Endothelial cell (in vitro differentiated cells): ENCODE data around the gene SRCAP. TPM values are rescaled to one million over a fixed set of nuclear protein-coding genes. Genes with fewer than 3 reads are reported as not detected.
A peak's percentile ranks its signal among the peaks of the same experiment; 100 is the strongest.

ENCODE experiments used
- DNase-seq: peaks from one replicate; pipeline ENCODE4 v3.0.0; 2021; ENCODE audit warnings: low spot score
- H3K27ac Mint-ChIP-seq: one replicate; pipeline ENCODE4 v1.8.0; 2021; ENCODE audit warnings: mixed read lengths, inconsistent platforms; ENCODE audit not compliant: unreplicated experiment
- H3K27me3 Mint-ChIP-seq: one replicate; pipeline ENCODE4 v1.8.0; 2021; ENCODE audit warnings: mild to moderate bottlenecking, moderate library complexity, mixed read lengths, inconsistent platforms; ENCODE audit not compliant: unreplicated experiment
- H3K36me3 Mint-ChIP-seq: one replicate; pipeline ENCODE4 v1.8.0; 2021; ENCODE audit warnings: mild to moderate bottlenecking, low read depth, mixed read lengths, inconsistent platforms; ENCODE audit not compliant: unreplicated experiment
- H3K4me1 Mint-ChIP-seq: one replicate; pipeline ENCODE4 v1.8.0; 2021; ENCODE audit warnings: mild to moderate bottlenecking, mixed read lengths, inconsistent platforms; ENCODE audit not compliant: unreplicated experiment
- H3K4me3 Mint-ChIP-seq: one replicate; pipeline ENCODE4 v1.8.0; 2021; ENCODE audit warnings: mild to moderate bottlenecking, mixed read lengths, inconsistent platforms; ENCODE audit not compliant: unreplicated experiment
- H3K9me3 Mint-ChIP-seq: one replicate; pipeline ENCODE4 v1.8.0; 2021; ENCODE audit warnings: mixed read lengths, inconsistent platforms; ENCODE audit not compliant: unreplicated experiment
- CTCF ChIP-seq: fragments of 200-600 bp; sonication (generic); IDR thresholded peaks from one replicate; pipeline ENCODE4 v1.5.0; 2021; ENCODE audit warnings: antibody characterized with exemption; ENCODE audit not compliant: unreplicated experiment
- long read RNA-seq: library from polyadenylated mRNA; unstranded; transcript quantifications from one replicate; pipeline ENCODE4 v2.0.0, GENCODE V29; 2020; ENCODE audit not compliant: unreplicated experiment
- total RNA-seq: library from RNA; stranded (reverse); fragmentation: NEBNext Ultra II Directional; extraction: Animal tissue kit (Norgen Biotek cat#: 25700); gene quantifications from one replicate; pipeline ENCODE4 v1.2.1, GENCODE V29; 2021; ENCODE audit not compliant: unreplicated experiment

SRCAP gene
- total RNA-seq, result 62.2 TPM
- long read RNA-seq, partial matches to known transcripts, result 0 of 2 reads
- long read RNA-seq, other reads (novel, unspliced or antisense), result 2 of 2 reads

DNA sequence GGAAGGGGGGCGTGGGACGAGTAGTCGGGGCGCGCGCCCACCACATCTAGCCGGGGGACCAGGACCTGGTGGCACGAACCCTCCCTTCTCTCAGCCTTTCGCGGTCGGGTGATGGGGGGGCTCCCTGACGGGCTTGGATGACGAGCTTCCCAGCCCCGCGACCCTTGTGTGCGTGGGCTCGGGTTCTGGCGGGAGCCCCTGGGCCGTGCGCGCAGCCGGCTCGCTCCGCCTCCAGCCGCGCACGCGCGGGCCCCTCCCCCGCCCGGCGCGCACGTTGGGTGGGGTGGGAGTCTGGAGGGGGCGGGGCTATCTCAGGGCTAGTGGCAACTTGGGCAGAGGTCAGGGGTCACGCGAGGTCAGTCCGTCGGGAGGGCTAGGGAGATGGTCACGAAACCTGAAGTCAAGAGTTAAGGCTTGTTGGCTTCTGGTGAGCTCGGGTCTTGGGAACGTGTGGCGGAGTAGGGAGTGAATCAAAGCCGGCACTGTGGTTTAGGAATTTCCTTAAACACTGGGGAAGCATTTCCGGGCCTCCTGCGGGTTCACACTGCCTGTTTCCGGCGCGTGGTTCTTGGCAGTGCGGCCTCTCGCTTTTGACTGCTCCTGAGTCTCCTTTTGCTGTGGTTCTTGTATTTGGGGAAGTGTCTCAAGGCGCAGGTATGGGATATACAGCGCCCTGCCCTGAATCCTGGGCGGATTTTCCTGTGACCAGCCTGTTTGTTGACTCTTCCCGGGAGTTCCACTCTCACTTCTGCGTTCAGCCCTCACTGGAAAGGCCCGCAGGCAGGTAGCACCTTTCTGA is at the start of gene SRCAP:
TSS of gene SRCAP (plus strand) at position 356 of the 799 bp plus-strand sequence. CDS start 1,654 bp downstream, outside the sequence.
- Mint-ChIP-seq H3K36me3 (peaks cover 23% of the 10 kb centered on the region), H3K4me1 (peaks cover 15% of the 10 kb centered on the region), H3K27me3 (peaks cover 22% of the 10 kb centered on the region), H3K9me3 (no peaks in the 10 kb centered on the region), H3K27ac (peak within 1 kb of the TSS; percentile 99), H3K4me3 (peak within 1 kb of the TSS; percentile 98)
- peak; percentile 86 for DNase-seq
- no peak for TF ChIP-seq CTCF

DNA sequence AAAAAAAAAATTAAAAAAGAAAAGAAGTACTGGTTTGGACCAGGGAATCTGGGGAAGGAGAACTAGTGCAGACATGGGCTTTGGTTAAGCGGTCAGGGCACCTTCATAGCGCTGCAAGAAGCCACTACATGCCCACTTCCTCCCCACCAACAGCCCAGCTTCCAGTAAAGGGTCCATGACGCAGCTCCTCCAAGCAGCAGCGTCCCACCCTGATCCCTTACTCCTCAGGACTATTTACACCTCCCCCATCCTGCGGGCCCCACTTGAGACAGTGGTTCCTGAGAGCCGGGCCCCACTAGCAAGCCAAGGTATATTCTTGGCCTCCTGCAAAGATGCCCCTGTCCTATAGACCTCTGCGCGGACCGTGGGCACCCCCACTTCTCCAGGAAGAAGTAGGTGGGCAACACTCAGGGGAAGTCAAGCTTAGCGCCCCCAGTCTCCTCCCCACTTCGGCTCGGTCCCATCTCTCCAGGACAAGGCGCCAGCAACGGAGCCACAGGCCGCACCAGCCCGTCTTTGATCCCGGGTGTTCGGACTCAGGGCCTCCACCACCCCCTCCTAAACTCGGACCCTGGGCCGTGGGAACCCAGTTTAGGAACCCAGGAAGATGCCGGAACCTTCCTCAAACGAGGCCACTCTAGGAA is 49.1 kb upstream of the SRCAP start:
- Mint-ChIP-seq H3K4me3 (peak overlapping the region; percentile 96), H3K27me3 (peaks cover 9% of the 10 kb centered on the region), H3K27ac (peak overlapping the region; percentile 80), H3K4me1 (peaks cover 19% of the 10 kb centered on the region), H3K9me3 (no peaks in the 10 kb centered on the region), H3K36me3 (peaks cover 4% of the 10 kb centered on the region)
- no peak for DNase-seq
- TF ChIP-seq CTCF, result no peak

DNA sequence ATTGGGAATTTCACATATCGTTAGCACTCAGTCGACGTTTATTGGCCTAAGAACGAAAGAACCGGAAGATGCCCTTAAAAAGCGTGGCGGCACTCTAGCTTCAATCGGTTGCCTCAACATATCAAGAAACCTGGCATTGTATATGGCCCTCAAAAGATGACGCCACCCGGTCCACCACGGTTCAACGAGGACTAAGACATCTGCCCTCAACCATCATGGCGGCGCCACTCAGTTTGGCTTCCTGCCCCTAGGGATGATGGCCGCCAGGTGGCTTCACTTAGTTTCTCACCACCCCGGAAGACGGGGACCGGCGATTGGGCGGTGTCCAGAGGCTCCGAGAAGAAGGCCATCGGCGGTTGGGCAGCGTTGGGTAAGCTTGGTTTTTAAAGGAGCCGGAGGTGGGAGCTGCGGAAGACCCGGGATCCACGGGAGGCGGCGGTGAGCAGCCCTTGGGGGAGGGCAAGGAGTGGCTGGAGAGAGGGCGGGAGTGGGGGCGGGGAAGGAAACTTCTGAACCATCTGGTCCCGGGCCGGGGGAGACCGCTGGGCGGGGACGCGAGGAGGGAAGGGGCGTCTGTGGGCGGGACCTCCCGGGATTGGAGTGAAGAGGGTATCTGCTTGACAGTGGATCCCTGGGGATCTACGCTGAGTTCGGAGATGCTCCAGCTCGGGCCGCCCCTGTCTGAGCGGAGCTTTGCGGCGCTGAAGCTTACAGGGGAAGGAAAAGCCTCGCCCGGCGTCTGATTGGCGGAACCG is 48.4 kb upstream of the SRCAP start, which contains the start of gene PRR14:
TSS of gene PRR14 (plus strand) at position 592 of the 755 bp plus-strand sequence. CDS start 686 bp downstream, outside the sequence.
- Mint-ChIP-seq H3K27me3 (peaks cover 9% of the 10 kb centered on the region), H3K36me3 (peaks cover 10% of the 10 kb centered on the region), H3K4me3 (peak within 1 kb of the TSS; percentile 96), H3K9me3 (no peaks in the 10 kb centered on the region), H3K4me1 (peaks cover 19% of the 10 kb centered on the region), H3K27ac (peak within 1 kb of the TSS; percentile 80)
- TF ChIP-seq CTCF, result peak; percentile 32
- peak; percentile 94 for DNase-seq

DNA sequence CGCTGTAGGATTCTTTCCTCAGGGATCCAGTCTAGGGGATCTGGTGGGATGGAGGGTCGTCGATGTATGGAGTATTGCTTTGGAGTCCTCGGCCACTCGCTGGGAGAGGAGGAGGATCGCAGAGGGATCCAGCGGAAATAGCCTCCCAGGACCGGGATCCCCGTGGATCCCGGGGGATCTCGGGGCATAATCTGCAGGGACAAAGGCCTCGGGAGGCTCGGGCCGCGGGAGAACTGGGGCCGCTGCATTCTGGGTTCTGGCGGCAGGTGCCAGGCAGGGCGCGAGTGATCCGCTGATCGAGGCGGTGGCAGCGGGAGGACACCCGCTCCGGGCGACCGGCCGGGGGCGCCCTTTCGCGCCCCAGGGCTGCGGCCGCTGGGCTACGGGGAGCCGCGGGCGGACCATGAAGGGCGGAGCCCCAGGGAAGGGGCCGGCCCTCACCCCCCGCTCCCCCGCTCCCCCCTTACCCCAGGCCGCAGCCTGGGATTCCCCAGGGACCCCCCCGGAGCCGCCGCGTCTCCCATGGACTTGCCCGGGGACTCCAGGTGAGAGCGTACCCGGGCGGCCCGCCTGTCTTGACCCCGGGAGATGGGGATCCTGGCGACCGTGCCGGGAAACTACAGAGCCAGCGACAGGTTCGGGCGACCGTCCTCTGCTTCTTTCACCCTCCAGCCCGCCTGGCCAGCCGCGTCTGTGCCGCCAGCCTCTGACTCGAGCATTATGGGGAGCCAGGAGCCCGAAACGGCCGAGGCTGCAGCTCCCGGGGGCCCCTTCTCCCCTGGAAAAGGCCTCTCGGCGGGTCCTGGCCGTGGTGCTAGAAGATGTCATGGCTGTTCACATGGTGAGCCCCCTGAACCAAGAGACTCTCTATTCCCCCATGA is 47.6 kb upstream of the SRCAP start:
- TF ChIP-seq CTCF, result peak; percentile 69
- Mint-ChIP-seq H3K4me1 (peaks cover 19% of the 10 kb centered on the region), H3K27me3 (peaks cover 11% of the 10 kb centered on the region), H3K27ac (peak overlapping the region; percentile 74), H3K4me3 (peak overlapping the region; percentile 96), H3K36me3 (peaks cover 18% of the 10 kb centered on the region), H3K9me3 (no peaks in the 10 kb centered on the region)
- peak; percentile 73 for DNase-seq
